ENCODE measurements around the gene RSPH6A.

RSPH6A gene

GRCh38 chr19:45815481-45816216, 541 bp upstream of the RSPH6A start:
- H3K4me3 ChIP-seq (ENCODE audit: low read depth, low read length) = peak overlapping the region; percentile 37
- H3K27me3 ChIP-seq (replicated peaks) = no peaks in the 10 kb centered on the region
- H3K36me3 ChIP-seq (replicated peaks) = peaks cover 9% of the 10 kb centered on the region
- no peak for DNase-seq
- TF ChIP-seq CTCF (IDR thresholded peaks at IDR 0.05; ENCODE audit: low read depth, low read length, missing control alignments) = no peak
- in situ Hi-C loops (cut with HindIII; ENCODE audit: low pct_ligation_motif_present, low sequenced_read_pairs) = no loop called here
- H3K27ac ChIP-seq = no peak overlapping the region

GRCh38 chr19:45814166-45814780, 835 bp downstream of the RSPH6A start:
- H3K27ac ChIP-seq = no peak overlapping the region
- TF ChIP-seq CTCF (IDR thresholded peaks at IDR 0.05; ENCODE audit: low read depth, low read length, missing control alignments) = no peak
- H3K36me3 ChIP-seq (replicated peaks) = no peaks in the 10 kb centered on the region
- DNase-seq = no peak
- H3K4me3 ChIP-seq (ENCODE audit: low read depth, low read length) = no peak overlapping the region
- H3K27me3 ChIP-seq (replicated peaks) = no peaks in the 10 kb centered on the region
- in situ Hi-C loops (cut with HindIII; ENCODE audit: low pct_ligation_motif_present, low sequenced_read_pairs) = no loop called here

GRCh38 chr19:45812297-45812696, 2.8 kb downstream of the RSPH6A start:
- no peaks in the 10 kb centered on the region for H3K27me3 ChIP-seq (replicated peaks)
- in situ Hi-C loops (cut with HindIII; ENCODE audit: low pct_ligation_motif_present, low sequenced_read_pairs) = no loop called here
- no peak for TF ChIP-seq CTCF (IDR thresholded peaks at IDR 0.05; ENCODE audit: low read depth, low read length, missing control alignments)

GRCh38 chr19:45809643-45810159, 5.4 kb downstream of the RSPH6A start:
- TF ChIP-seq CTCF (IDR thresholded peaks at IDR 0.05; ENCODE audit: low read depth, low read length, missing control alignments) = no peak
- Histone ChIP-seq H3K27ac (peak overlapping the region; percentile 40), H3K4me3 (ENCODE audit: low read depth, low read length) (no peak overlapping the region), H3K36me3 (replicated peaks) (no peaks in the 10 kb centered on the region), H3K27me3 (replicated peaks) (no peaks in the 10 kb centered on the region)
- in situ Hi-C loops (cut with HindIII; ENCODE audit: low pct_ligation_motif_present, low sequenced_read_pairs) = no loop called here
- DNase-seq = peak; percentile 45

More at GRCh38 chr19:45812297-45812696, 2.8 kb downstream of the RSPH6A start:
- no peak overlapping the region for H3K27ac ChIP-seq
- H3K4me3 ChIP-seq (ENCODE audit: low read depth, low read length) = no peak overlapping the region
- no peak for DNase-seq
- no peaks in the 10 kb centered on the region for H3K36me3 ChIP-seq (replicated peaks)

- Histone ChIP-seq H3K27ac (no peak overlapping the region), H3K4me3 (ENCODE audit: low read depth, low read length) (no peak overlapping the region), H3K27me3 (replicated peaks) (no peaks in the 10 kb centered on the region), H3K36me3 (replicated peaks) (no peaks in the 10 kb centered on the region)
- DNase-seq = no peak
- in situ Hi-C loops (cut with HindIII; ENCODE audit: low pct_ligation_motif_present, low sequenced_read_pairs) = no loop called here
- TF ChIP-seq CTCF (IDR thresholded peaks at IDR 0.05; ENCODE audit: low read depth, low read length, missing control alignments) = no peak
These were observed 9.4 kb downstream of the RSPH6A start for GRCh38 chr19:45805719-45806118.

All from brain microvascular endothelial cell (primary cell).